Esophagus (tissue), 2 donors: ENCODE results near the gene GRIK3. TPM values are rescaled to one million over a fixed set of nuclear protein-coding genes. Genes with fewer than 3 reads are reported as not detected.

Experiments used
- H3K27ac ChIP-seq, 2 donors: one replicate each; pipeline ENCODE4 v1.5.1; 2013; ENCODE audit warnings: low read depth in 2 of 2, mild to moderate bottlenecking in 2 of 2, inconsistent platforms in 1 of 2, low read length in 1 of 2, moderate library complexity in 1 of 2
- H3K27me3 ChIP-seq, 2 donors: one replicate each; pipeline ENCODE4 v1.6.1; 2013; ENCODE audit warnings: low read length in 2 of 2, control low read depth in 1 of 2, mild to moderate bottlenecking in 1 of 2; ENCODE audit not compliant: insufficient read depth in 2 of 2, control insufficient read depth in 1 of 2
- H3K36me3 ChIP-seq, 2 donors: one replicate each; pipeline ENCODE4 v1.6.1; 2013; ENCODE audit warnings: low read length in 1 of 2; ENCODE audit not compliant: control insufficient read depth in 2 of 2, insufficient read depth in 2 of 2
- H3K4me1 ChIP-seq, 2 donors: one replicate each; pipeline ENCODE4 v1.6.1; 2013; ENCODE audit warnings: low read length in 1 of 2; ENCODE audit not compliant: control insufficient read depth in 2 of 2, insufficient read depth in 2 of 2
- H3K4me3 ChIP-seq, 2 donors: one replicate each; pipeline ENCODE4 v1.5.1; 2013; ENCODE audit warnings: low read length in 2 of 2, mild to moderate bottlenecking in 2 of 2, low read depth in 1 of 2, moderate library complexity in 1 of 2
- H3K9me3 ChIP-seq, 2 donors: one replicate each; pipeline ENCODE4 v1.6.1; 2013; ENCODE audit warnings: mild to moderate bottlenecking in 2 of 2, low read depth in 1 of 2, low read length in 1 of 2, moderate library complexity in 1 of 2; ENCODE audit not compliant: control insufficient read depth in 2 of 2, insufficient read depth in 1 of 2
- WGBS, 2 donors: extraction: QIAGEN DNeasy Blood & Tissue Kit; methylation state at CpG; one replicate each; pipeline ENCODE4 v1.1.7; 2013; 5-methylcytosine and 5-hydroxymethylcytosine counted together
- polyA plus RNA-seq, 2 donors: library from polyadenylated mRNA; stranded (reverse); fragments of 200-250 nt; gene quantifications; one replicate each; pipeline ENCODE4 v1.2.3, GENCODE V29; 2013
- donor health status: healthy with polysubstance abuse.
- donor health status: Bipolar disorder and iron deficiency.

Gene GRIK3
- polyA plus RNA-seq, 2 donors = 0.13 to 0.16 TPM

GRCh38 chr1:36942148-36942547 is 92.2 kb downstream of the GRIK3 start:
- Histone ChIP-seq H3K27me3 (peaks cover 0 to 3% of the 10 kb centered on the region in 2 donors), H3K4me3 (no peak overlapping the region), H3K27ac (no peak overlapping the region), H3K4me1 (no peaks in the 10 kb centered on the region), H3K9me3 (no peaks in the 10 kb centered on the region), H3K36me3 (no peaks in the 10 kb centered on the region)
- 34 to 43% methylated on average over 12 of the region's 12 CpGs for WGBS, 2 donors

- WGBS, 2 donors = 32 to 47% methylated on average over 8 of the region's 8 CpGs
- peaks cover 0 to 3% of the 10 kb centered on the region in 2 donors for H3K27me3 ChIP-seq
Measured at GRCh38 chr1:36941316-36941978, 92.9 kb downstream of the GRIK3 start.

GRCh38 chr1:36938819-36939218 is 95.5 kb downstream of the GRIK3 start:
- H3K9me3 ChIP-seq = no peaks in the 10 kb centered on the region
- WGBS, 2 donors = 59 to 64% methylated on average over 7 of the region's 7 CpGs
- H3K27ac ChIP-seq = no peak overlapping the region
- H3K27me3 ChIP-seq = peaks cover 0 to 3% of the 10 kb centered on the region in 2 donors
- no peak overlapping the region for H3K4me3 ChIP-seq
- no peaks in the 10 kb centered on the region for H3K4me1 ChIP-seq
- H3K36me3 ChIP-seq = no peaks in the 10 kb centered on the region

More at GRCh38 chr1:36941316-36941978, 92.9 kb downstream of the GRIK3 start:
- H3K36me3 ChIP-seq = no peaks in the 10 kb centered on the region
- no peaks in the 10 kb centered on the region for H3K4me1 ChIP-seq
- no peak overlapping the region for H3K27ac ChIP-seq
- H3K9me3 ChIP-seq = no peaks in the 10 kb centered on the region
- no peak overlapping the region for H3K4me3 ChIP-seq

- no peak overlapping the region for H3K27ac ChIP-seq
- no peak overlapping the region for H3K4me3 ChIP-seq
- H3K4me1 ChIP-seq = no peaks in the 10 kb centered on the region
- no peaks in the 10 kb centered on the region for H3K36me3 ChIP-seq
- peaks cover 0 to 2% of the 10 kb centered on the region in 2 donors for H3K9me3 ChIP-seq
- WGBS, 2 donors = 77 to 80% methylated on average over 6 of the region's 6 CpGs
- H3K27me3 ChIP-seq = peaks cover 0 to 3% of the 10 kb centered on the region in 2 donors
Measured at GRCh38 chr1:36937371-36937770, 96.9 kb downstream of the GRIK3 start.

GRCh38 chr1:36934061-36934460 is 100.3 kb downstream of the GRIK3 start:
- Histone ChIP-seq H3K36me3 (no peaks in the 10 kb centered on the region), H3K4me1 (no peaks in the 10 kb centered on the region), H3K27ac (no peak overlapping the region), H3K9me3 (peaks cover 0 to 2% of the 10 kb centered on the region in 2 donors), H3K4me3 (no peak overlapping the region), H3K27me3 (peaks cover 0 to 3% of the 10 kb centered on the region in 2 donors)
- WGBS, 2 donors = 43 to 68% methylated on average over 2 of the region's 2 CpGs

- H3K27me3 ChIP-seq = no peaks in the 10 kb centered on the region
- WGBS, 2 donors = 65 to 68% methylated on average over 8 of the region's 8 CpGs
Measured at GRCh38 chr1:36927826-36928225, 106.5 kb downstream of the GRIK3 start.

GRCh38 chr1:36925251-36925650 is 109.1 kb downstream of the GRIK3 start:
- no peaks in the 10 kb centered on the region for H3K36me3 ChIP-seq
- no peaks in the 10 kb centered on the region for H3K9me3 ChIP-seq
- H3K4me3 ChIP-seq = no peak overlapping the region
- H3K4me1 ChIP-seq = no peaks in the 10 kb centered on the region
- 76 to 77% methylated on average over 7 of the region's 7 CpGs for WGBS, 2 donors
- H3K27me3 ChIP-seq = no peaks in the 10 kb centered on the region
- no peak overlapping the region for H3K27ac ChIP-seq

More at GRCh38 chr1:36927826-36928225, 106.5 kb downstream of the GRIK3 start:
- Histone ChIP-seq H3K4me3 (no peak overlapping the region), H3K4me1 (no peaks in the 10 kb centered on the region), H3K9me3 (no peaks in the 10 kb centered on the region), H3K36me3 (no peaks in the 10 kb centered on the region), H3K27ac (no peak overlapping the region)

GRCh38 chr1:36924282-36924811 is 110.0 kb downstream of the GRIK3 start:
- H3K9me3 ChIP-seq = peaks cover 0 to 2% of the 10 kb centered on the region in 2 donors
- H3K27me3 ChIP-seq = no peaks in the 10 kb centered on the region
- 5 to 9% methylated on average over 14 of the region's 14 CpGs for WGBS, 2 donors
- no peak overlapping the region for H3K4me3 ChIP-seq
- no peaks in the 10 kb centered on the region for H3K36me3 ChIP-seq
- H3K27ac ChIP-seq = no peak overlapping the region
- H3K4me1 ChIP-seq = no peaks in the 10 kb centered on the region

- Histone ChIP-seq H3K9me3 (peaks cover 0 to 2% of the 10 kb centered on the region in 2 donors), H3K36me3 (no peaks in the 10 kb centered on the region), H3K27ac (no peak overlapping the region), H3K4me1 (no peaks in the 10 kb centered on the region), H3K27me3 (no peaks in the 10 kb centered on the region), H3K4me3 (no peak overlapping the region)
- 54 to 57% methylated on average over 11 of the region's 11 CpGs for WGBS, 2 donors
Measured at GRCh38 chr1:36922593-36923426, 111.5 kb downstream of the GRIK3 start.
